Fibroblast of lung (primary cell): Measurements from ENCODE around the gene TBXAS1.

Experiments
- CTCF ChIP-seq, 2 donors: IDR thresholded peaks in 1 of 2; conservative IDR thresholded peaks in 1 of 2; 1 replicate in 1 of 2; 2 replicates in 1 of 2; pipeline ENCODE4 v1.5.1; 2011 to 2012; ENCODE audit warnings: low read length in 2 of 2, control low read depth in 1 of 2, inconsistent platforms in 1 of 2, low read depth in 1 of 2, mild to moderate bottlenecking in 1 of 2
- EZH2 ChIP-seq: IDR thresholded peaks from 2 replicates; pipeline ENCODE4 v1.5.1; 2012; ENCODE audit warnings: low read length, control low read depth, mild to moderate bottlenecking; ENCODE audit errors: missing control alignments

GRCh38 chr7:139902436-139903102, 73.5 kb downstream of the TBXAS1 start:
- TF ChIP-seq CTCF (conservative IDR thresholded peaks at IDR 0.05 in 1 of 2, IDR thresholded peaks at IDR 0.05 in 1 of 2; ENCODE audit: low read depth in 1 of 2, low read length in 2 of 2) (no peak), EZH2 (no peak)
